Ascending aorta (tissue), 2 donors: Measurements from ENCODE around the gene FOXG1. TPM values are rescaled to one million over a fixed set of nuclear protein-coding genes. Genes with fewer than 3 reads are reported as not detected.

Experiments used
- DNase-seq, 2 donors: peaks; one replicate each; pipeline ENCODE4 v3.0.0-alpha.2; 2019; ENCODE audit warnings: low spot score in 2 of 2
- H3K27ac ChIP-seq, 2 donors: fragments of 200-600 bp; sonication (generic); one replicate each; pipeline ENCODE4 v1.5.1; 2016 to 2017; ENCODE audit warnings: mild to moderate bottlenecking in 1 of 2
- H3K27me3 ChIP-seq: fragments of 200-600 bp; sonication (generic); one replicate; pipeline ENCODE4 v1.5.1; 2017
- H3K36me3 ChIP-seq, 2 donors: fragments of 200-600 bp; sonication (generic); one replicate each; pipeline ENCODE4 v1.5.1; 2016
- H3K4me1 ChIP-seq, 2 donors: fragments of 200-600 bp; sonication (generic); one replicate each; pipeline ENCODE4 v1.5.1; 2016 to 2017; ENCODE audit warnings: mild to moderate bottlenecking in 1 of 2
- H3K4me3 ChIP-seq, 2 donors: fragments of 200-600 bp; sonication (generic); one replicate each; pipeline ENCODE4 v1.5.1; 2016 to 2017; ENCODE audit warnings: mild to moderate bottlenecking in 1 of 2
- H3K9me3 ChIP-seq, 2 donors: fragments of 200-600 bp; sonication (generic); one replicate each; pipeline ENCODE4 v1.5.1; 2016
- CTCF ChIP-seq, 3 experiments: fragments of 200-600 bp in 2 of 3; fragments of 450-650 bp in 1 of 3; sonication (generic) in 2 of 3; IDR thresholded peaks; one replicate each; pipeline ENCODE4 v1.5.1; 2016 to 2019; ENCODE audit warnings: antibody characterized with exemption in 3 of 3, mild to moderate bottlenecking in 1 of 3, moderate library complexity in 1 of 3
- intact Hi-C: fragments of 100-400 bp; cut with DNase I; formaldehyde crosslinking; loops from one replicate; pipeline ENCODE4 v1.15.1; 2023
- total RNA-seq: library from RNA; depleted of rRNA; stranded (reverse); fragments of >200 nt; gene quantifications from one replicate; pipeline ENCODE4 v1.1.0, GENCODE V29; 2016

FOXG1 gene
- total RNA-seq, 1 donor from 2014 or later: not detected

GRCh38 chr14:28765831-28766468 is 637 bp upstream of the FOXG1 start:
- Histone ChIP-seq H3K4me1 (peaks cover 6 to 8% of the 10 kb centered on the region in 2 donors), H3K27ac (no peak overlapping the region), H3K9me3 (no peaks in the 10 kb centered on the region), H3K4me3 (peak overlapping the region; percentile 41 to 58), H3K27me3 (peaks cover 37% of the 10 kb centered on the region), H3K36me3 (no peaks in the 10 kb centered on the region)
- intact Hi-C loops: no loop called here
- TF ChIP-seq CTCF (IDR thresholded peaks at IDR 0.05): no peak
- no peak for DNase-seq

- Histone ChIP-seq H3K9me3 (no peaks in the 10 kb centered on the region), H3K36me3 (no peaks in the 10 kb centered on the region), H3K4me3 (peak overlapping the region; percentile 41 to 58), H3K27me3 (peaks cover 37% of the 10 kb centered on the region), H3K27ac (no peak overlapping the region), H3K4me1 (peaks cover 6 to 8% of the 10 kb centered on the region in 2 donors)
- intact Hi-C loops: no loop called here
- no peak for TF ChIP-seq CTCF (IDR thresholded peaks at IDR 0.05)
- no peak for DNase-seq
These were observed 654 bp downstream of the FOXG1 start for GRCh38 chr14:28767030-28767852.

GRCh38 chr14:28767853-28768741 is 1.5 kb downstream of the FOXG1 start:
- H3K9me3 ChIP-seq: no peaks in the 10 kb centered on the region
- no peak for DNase-seq
- intact Hi-C loops: no loop called here
- H3K36me3 ChIP-seq: no peaks in the 10 kb centered on the region
- TF ChIP-seq CTCF (IDR thresholded peaks at IDR 0.05): no peak
- H3K4me3 ChIP-seq: no peak overlapping the region
- peaks cover 37% of the 10 kb centered on the region for H3K27me3 ChIP-seq
- no peak overlapping the region for H3K27ac ChIP-seq
- H3K4me1 ChIP-seq: peaks cover 6 to 8% of the 10 kb centered on the region in 2 donors

- DNase-seq: no peak
- Histone ChIP-seq H3K36me3 (no peaks in the 10 kb centered on the region), H3K9me3 (no peaks in the 10 kb centered on the region), H3K27ac (no peak overlapping the region), H3K27me3 (peaks cover 37% of the 10 kb centered on the region), H3K4me3 (no peak overlapping the region), H3K4me1 (peaks cover 6 to 8% of the 10 kb centered on the region in 2 donors)
- no peak for TF ChIP-seq CTCF (IDR thresholded peaks at IDR 0.05)
- intact Hi-C loops: no loop called here
These were observed 2.8 kb downstream of the FOXG1 start for GRCh38 chr14:28769276-28769880.

- TF ChIP-seq CTCF (IDR thresholded peaks at IDR 0.05): no peak
- Histone ChIP-seq H3K4me3 (no peak overlapping the region), H3K27ac (no peak overlapping the region), H3K4me1 (peaks cover 6 to 8% of the 10 kb centered on the region in 2 donors), H3K9me3 (no peaks in the 10 kb centered on the region), H3K36me3 (no peaks in the 10 kb centered on the region), H3K27me3 (peaks cover 30% of the 10 kb centered on the region)
- intact Hi-C loops: no loop called here
- no peak for DNase-seq
These were observed 3.5 kb downstream of the FOXG1 start for GRCh38 chr14:28770061-28770460.
